HepG2 (cell line): Measurements from ENCODE around the gene GYS1. TPM values are rescaled to one million over a fixed set of nuclear protein-coding genes. Genes with fewer than 3 reads are reported as not detected.

Experiments used
- ATAC-seq: fragments of 200-7000 bp; cut with Tn5 transposase; 3 replicates; pipeline ENCODE4 v1.9.1; 2020; ENCODE audit warnings: mild to moderate bottlenecking, moderate library complexity
- BruUV-seq: library from RNA; stranded (reverse); fragments of 400-500 nt; replicated peaks from 2 replicates; lab custom pipeline; 2021; lab: Mats Ljungman, UMichigan
- CTCF ChIA-PET: fragments of 300-600 bp; formaldehyde crosslinking; extraction: SDS; loops from one replicate; lab custom pipeline; 2021; ENCODE audit warnings: low total read pairs, inconsistent platforms, low intra/inter-chr PET ratio; lab: Yijun Ruan, JAX
- POLR2A ChIA-PET: fragments of 350-600 bp; sonication (Branson Sonifier 250); formaldehyde crosslinking; loops from one replicate; lab custom pipeline; 2020; ENCODE audit warnings: antibody characterized with exemption, inconsistent platforms; lab: Yijun Ruan, JAX
- DNase-seq: peaks from one replicate; pipeline ENCODE4 v3.0.0-alpha.2; 2015; ENCODE audit warnings: low spot score
- FAIRE-seq: peaks from 3 replicates; lab custom pipeline; 2011; peaks lifted over from hg19 to GRCh38; lab: Jason Lieb, UNC
- H2AFZ ChIP-seq: one replicate; pipeline ENCODE4 v1.6.1; 2011; ENCODE audit warnings: low read length, inconsistent platforms
- H3K27ac ChIP-seq: fragments of 300-600 bp; 3 replicates; pipeline ENCODE4 v1.8.0; 2011; ENCODE audit warnings: mixed run types, mild to moderate bottlenecking, mixed read lengths, low read length, inconsistent platforms; ENCODE audit not compliant: insufficient read depth; ENCODE audit errors: extremely low read length
- H3K27me3 ChIP-seq, 2 experiments: fragments of 200-600 bp in 1 of 2; 2 replicates in 1 of 2; 3 replicates in 1 of 2; pipeline versions ENCODE4 v1.6.0 to v1.8.0; 2011; ENCODE audit warnings: low read length in 2 of 2, mild to moderate bottlenecking in 2 of 2, moderate library complexity in 2 of 2, inconsistent platforms in 1 of 2; ENCODE audit not compliant: insufficient read depth in 2 of 2, control insufficient read depth in 1 of 2
- H3K36me3 ChIP-seq, 2 experiments: fragments of 200-600 bp in 1 of 2; replicated peaks in 1 of 2; 2 replicates in 1 of 2; 3 replicates in 1 of 2; pipeline versions ENCODE4 v1.5.1 to v1.8.0; 2011; ENCODE audit warnings: low read length in 2 of 2, inconsistent platforms in 1 of 2; ENCODE audit not compliant: insufficient read depth in 2 of 2, control insufficient read depth in 1 of 2
- H3K4me1 ChIP-seq: 2 replicates; pipeline ENCODE4 v1.5.1; 2012; ENCODE audit warnings: low read length, inconsistent platforms; ENCODE audit not compliant: insufficient read depth
- H3K4me2 ChIP-seq: 2 replicates; pipeline ENCODE4 v1.6.0; 2011; ENCODE audit warnings: low read depth, low read length, inconsistent platforms
- H3K4me3 ChIP-seq, 3 experiments: fragments of 200-600 bp in 1 of 3; sonication (generic), shearing (Covaris generic) in 1 of 3; replicated peaks in 1 of 3; 2 replicates each; pipeline ENCODE4 v1.5.1; 2011 to 2016; ENCODE audit warnings: low read length in 3 of 3, inconsistent platforms in 2 of 3, low read depth in 2 of 3, mild to moderate bottlenecking in 2 of 3, control low read depth in 1 of 3, mixed read lengths in 1 of 3; ENCODE audit not compliant: insufficient read depth in 1 of 3
- H3K79me2 ChIP-seq: one replicate; pipeline ENCODE4 v1.6.1; 2011; ENCODE audit warnings: low read length, inconsistent platforms; ENCODE audit not compliant: insufficient read depth
- H3K9ac ChIP-seq: 2 replicates; pipeline ENCODE4 v1.6.0; 2011; ENCODE audit warnings: mild to moderate bottlenecking, low read depth, low read length, inconsistent platforms; ENCODE audit not compliant: insufficient read depth
- H3K9me3 ChIP-seq: 2 replicates; pipeline ENCODE4 v1.5.1; 2012; ENCODE audit warnings: mild to moderate bottlenecking, low read length
- H4K20me1 ChIP-seq: 2 replicates; pipeline ENCODE4 v1.6.0; 2011; ENCODE audit warnings: inconsistent platforms, mild to moderate bottlenecking, low read length, moderate library complexity; ENCODE audit not compliant: insufficient read depth
- BRD4 ChIP-seq: sonication (generic); formaldehyde crosslinking; IDR thresholded peaks from 2 replicates; pipeline ENCODE4 v1.4.0; 2020; ENCODE audit warnings: missing genetic modification reagents
- MED13 ChIP-seq: sonication (generic); formaldehyde crosslinking; IDR thresholded peaks from 2 replicates; pipeline ENCODE4 v1.5.0; 2020; ENCODE audit warnings: missing genetic modification reagents
- REXO4 ChIP-seq: sonication (generic); formaldehyde crosslinking; IDR thresholded peaks from 2 replicates; pipeline ENCODE4 v1.8.0; 2022; ENCODE audit warnings: missing genetic modification reagents, mild to moderate bottlenecking, borderline replicate concordance
- TEAD3 ChIP-seq: optimal IDR thresholded peaks from 2 replicates; pipeline ENCODE3; 2016; ENCODE audit warnings: borderline replicate concordance
- ZNF124 ChIP-seq: sonication (generic); formaldehyde crosslinking; IDR thresholded peaks from 2 replicates; pipeline ENCODE4 v1.4.0; 2020; ENCODE audit warnings: missing genetic modification reagents
- ZNF468 ChIP-seq: sonication (generic); formaldehyde crosslinking; IDR thresholded peaks from 2 replicates; pipeline ENCODE4 v1.8.0; 2022; ENCODE audit warnings: mild to moderate bottlenecking, moderate library complexity, missing genetic modification reagents
- ZNF749 ChIP-seq: sonication (generic); formaldehyde crosslinking; IDR thresholded peaks from 2 replicates; pipeline ENCODE4 v1.8.0; 2022; ENCODE audit warnings: mild to moderate bottlenecking, missing genetic modification reagents, moderate library complexity, borderline replicate concordance
- ZNF879 ChIP-seq: sonication (generic); formaldehyde crosslinking; IDR thresholded peaks from 2 replicates; pipeline ENCODE4 v1.8.1; 2023; ENCODE audit warnings: missing genetic modification reagents
- WGBS: methylation state at CpG from one replicate; pipeline ENCODE4 v1.1.6; 2017; ENCODE audit warnings: low lambda C conversion rate; 5-methylcytosine and 5-hydroxymethylcytosine counted together
- in situ Hi-C: cut with HindIII; loops from 2 replicates; pipeline ENCODE4 v1.10.0; 2017; ENCODE audit warnings: low pct_unique_long_range_greater_than_20kb; ENCODE audit not compliant: extremely low pct_ligation_motif_present
- intact Hi-C: fragments of 100-400 bp; cut with micrococcal nuclease; formaldehyde crosslinking; loops from one replicate; pipeline ENCODE4 v1.10.0; 2022; ENCODE audit not compliant: unreplicated experiment
- polyA plus RNA-seq, 8 experiments: library from polyadenylated mRNA; depleted of rRNA in 3 of 8; stranded (reverse) in 7 of 8; unstranded in 1 of 8; fragments of >200 nt; fragmentation: Illumina TruSeq in 4 of 8; extraction: Trizol in 4 of 8; gene quantifications; 2 replicates each; pipeline versions ENCODE4 v1.2.1 to v1.2.3, GENCODE V29; 2011 to 2016; ENCODE audit warnings: low read depth in 4 of 8, missing spikeins in 1 of 8, mixed read lengths in 1 of 8; ENCODE audit not compliant: insufficient read depth in 1 of 8
- total RNA-seq, 5 experiments: library from RNA; depleted of rRNA; stranded (reverse); fragments of >200 nt; fragmentation: Illumina TruSeq; extraction: Trizol; gene quantifications; 2 replicates each; pipeline ENCODE4 v1.2.3, GENCODE V29; 2016; ENCODE audit warnings: low read depth in 1 of 5
- TF ChIP-seq, protein P1 (sequence below): sonication (generic); formaldehyde crosslinking; IDR thresholded peaks from 2 replicates; pipeline ENCODE4 v1.8.0; 2022; ENCODE audit warnings: missing genetic modification reagents, mild to moderate bottlenecking, borderline replicate concordance
- TF ChIP-seq, protein P2 (sequence below): sonication (generic); formaldehyde crosslinking; IDR thresholded peaks from 2 replicates; pipeline ENCODE4 v1.4.0; 2020; ENCODE audit warnings: low read depth, mild to moderate bottlenecking, missing genetic modification reagents
- TF ChIP-seq, protein P3 (sequence below): sonication (generic); formaldehyde crosslinking; IDR thresholded peaks from 2 replicates; pipeline ENCODE4 v1.8.1; 2023; ENCODE audit warnings: missing genetic modification reagents, inconsistent platforms, borderline replicate concordance
- TF ChIP-seq, protein P4 (sequence below): sonication (generic); formaldehyde crosslinking; IDR thresholded peaks from 2 replicates; pipeline ENCODE4 v1.8.0; 2022; ENCODE audit warnings: mild to moderate bottlenecking, missing genetic modification reagents
- TF ChIP-seq, protein P5 (sequence below), 2 experiments: sonication (generic) in 1 of 2; formaldehyde crosslinking in 1 of 2; IDR thresholded peaks; 2 replicates each; pipeline versions ENCODE4 v1.4.0 to v1.6.1; 2018 to 2020; ENCODE audit warnings: missing genetic modification reagents in 2 of 2, borderline replicate concordance in 1 of 2, low read depth in 1 of 2, mild to moderate bottlenecking in 1 of 2, missing biosample characterization in 1 of 2
- TF ChIP-seq, protein P6 (sequence below): sonication (generic); formaldehyde crosslinking; IDR thresholded peaks from 2 replicates; pipeline ENCODE4 v1.8.0; 2022; ENCODE audit warnings: mild to moderate bottlenecking, missing genetic modification reagents; ENCODE audit not compliant: insufficient replicate concordance

GYS1 gene
- total and polyA plus RNA-seq, 2 of the 13 experiments (the other 11 are each of a cell fraction or from before 2014, with no cell fraction given), result 18.4 to 42.1 TPM

DNA sequence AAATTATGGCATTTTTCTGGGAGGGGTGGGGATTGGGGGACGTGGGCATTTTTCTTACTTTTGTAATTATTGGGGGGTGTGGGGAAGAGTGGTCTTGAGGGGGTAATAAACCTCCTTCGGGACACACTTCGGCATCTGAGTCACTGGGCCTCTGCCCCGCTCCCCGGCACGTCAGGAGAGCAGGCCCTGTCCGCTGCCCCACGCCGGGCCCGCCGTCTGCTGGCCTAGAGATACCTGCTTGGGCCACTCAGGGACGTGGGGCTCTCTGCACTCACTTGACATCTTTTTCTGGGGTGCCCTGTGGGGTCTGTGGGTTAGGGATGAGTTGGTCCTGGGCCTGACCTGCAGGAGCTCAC is 31.5 kb downstream of the GYS1 start:
- Histone ChIP-seq H3K4me3 (peak overlapping the region; percentile 63 to 80 (median 80); a peak in 5 of 6 replicates), H3K4me2 (peak overlapping the region; percentile 97), H3K27me3 (no peaks in the 10 kb centered on the region; a peak in 1 of 5 replicates), H3K4me1 (peaks cover 66% of the 10 kb centered on the region), H4K20me1 (peaks cover 15% of the 10 kb centered on the region), H3K9me3 (no peaks in the 10 kb centered on the region), H3K79me2 (peaks cover 26% of the 10 kb centered on the region), H3K9ac (peak overlapping the region; percentile 98), H3K36me3 (peaks cover 3 to 11% of the 10 kb centered on the region in 2 experiments), H3K27ac (peak overlapping the region; percentile 100), H2AFZ (no peak overlapping the region)
- DNase-seq (no peak), FAIRE-seq (no peak), ATAC-seq (peak; percentile 0; the same call in 1 of the 3 replicates)
- TSS peak; percentile 54 for BruUV-seq
- intact Hi-C loops, result loop anchor here (2.0 to 10.0 kb wide), 3 partner anchors 61 to 177 kb away; partner anchors contain the start of genes NUCB1 and PPP1R15A
- ChIA-PET POLR2A (interaction anchor here (0.6 to 2.8 kb wide), 16 partner anchors 9 to 369 kb away, joined by 3 to 35 read pairs (median 12); partner anchors contain the start of genes BAX, DHDH, GYS1 and NUCB1), CTCF (no interaction called here)
- in situ Hi-C loops, result loop anchor here (5.0 kb wide), 1 partner anchor 89 kb away; the partner anchor contains the start of gene PPP1R15A
- WGBS, result 13% methylated on average over 12 of the region's 12 CpGs
- TF ChIP-seq, protein P1, sequence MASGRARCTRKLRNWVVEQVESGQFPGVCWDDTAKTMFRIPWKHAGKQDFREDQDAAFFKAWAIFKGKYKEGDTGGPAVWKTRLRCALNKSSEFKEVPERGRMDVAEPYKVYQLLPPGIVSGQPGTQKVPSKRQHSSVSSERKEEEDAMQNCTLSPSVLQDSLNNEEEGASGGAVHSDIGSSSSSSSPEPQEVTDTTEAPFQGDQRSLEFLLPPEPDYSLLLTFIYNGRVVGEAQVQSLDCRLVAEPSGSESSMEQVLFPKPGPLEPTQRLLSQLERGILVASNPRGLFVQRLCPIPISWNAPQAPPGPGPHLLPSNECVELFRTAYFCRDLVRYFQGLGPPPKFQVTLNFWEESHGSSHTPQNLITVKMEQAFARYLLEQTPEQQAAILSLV, result no peak
- TF ChIP-seq, protein P2, sequence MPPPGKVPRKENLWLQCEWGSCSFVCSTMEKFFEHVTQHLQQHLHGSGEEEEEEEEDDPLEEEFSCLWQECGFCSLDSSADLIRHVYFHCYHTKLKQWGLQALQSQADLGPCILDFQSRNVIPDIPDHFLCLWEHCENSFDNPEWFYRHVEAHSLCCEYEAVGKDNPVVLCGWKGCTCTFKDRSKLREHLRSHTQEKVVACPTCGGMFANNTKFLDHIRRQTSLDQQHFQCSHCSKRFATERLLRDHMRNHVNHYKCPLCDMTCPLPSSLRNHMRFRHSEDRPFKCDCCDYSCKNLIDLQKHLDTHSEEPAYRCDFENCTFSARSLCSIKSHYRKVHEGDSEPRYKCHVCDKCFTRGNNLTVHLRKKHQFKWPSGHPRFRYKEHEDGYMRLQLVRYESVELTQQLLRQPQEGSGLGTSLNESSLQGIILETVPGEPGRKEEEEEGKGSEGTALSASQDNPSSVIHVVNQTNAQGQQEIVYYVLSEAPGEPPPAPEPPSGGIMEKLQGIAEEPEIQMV (CRISPR knock-in tag), result 0 out of 2 replicates have a peak, but pooled peaks have one; percentile 17
- no peak for TF ChIP-seq MED13 (CRISPR knock-in tag)
- 0 out of 2 replicates have a peak, but pooled peaks have one; percentile 3 for TF ChIP-seq BRD4 (CRISPR knock-in tag)
- no peak for TF ChIP-seq ZNF749
- no peak for TF ChIP-seq ZNF124
- no peak for TF ChIP-seq REXO4 (CRISPR knock-in tag)
- TF ChIP-seq, protein P3, sequence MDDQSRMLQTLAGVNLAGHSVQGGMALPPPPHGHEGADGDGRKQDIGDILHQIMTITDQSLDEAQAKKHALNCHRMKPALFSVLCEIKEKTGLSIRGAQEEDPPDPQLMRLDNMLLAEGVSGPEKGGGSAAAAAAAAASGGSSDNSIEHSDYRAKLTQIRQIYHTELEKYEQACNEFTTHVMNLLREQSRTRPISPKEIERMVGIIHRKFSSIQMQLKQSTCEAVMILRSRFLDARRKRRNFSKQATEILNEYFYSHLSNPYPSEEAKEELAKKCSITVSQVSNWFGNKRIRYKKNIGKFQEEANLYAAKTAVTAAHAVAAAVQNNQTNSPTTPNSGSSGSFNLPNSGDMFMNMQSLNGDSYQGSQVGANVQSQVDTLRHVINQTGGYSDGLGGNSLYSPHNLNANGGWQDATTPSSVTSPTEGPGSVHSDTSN, result no peak
- TF ChIP-seq TEAD3 (CRISPR knock-in tag), result no peak
- TF ChIP-seq, protein P4, sequence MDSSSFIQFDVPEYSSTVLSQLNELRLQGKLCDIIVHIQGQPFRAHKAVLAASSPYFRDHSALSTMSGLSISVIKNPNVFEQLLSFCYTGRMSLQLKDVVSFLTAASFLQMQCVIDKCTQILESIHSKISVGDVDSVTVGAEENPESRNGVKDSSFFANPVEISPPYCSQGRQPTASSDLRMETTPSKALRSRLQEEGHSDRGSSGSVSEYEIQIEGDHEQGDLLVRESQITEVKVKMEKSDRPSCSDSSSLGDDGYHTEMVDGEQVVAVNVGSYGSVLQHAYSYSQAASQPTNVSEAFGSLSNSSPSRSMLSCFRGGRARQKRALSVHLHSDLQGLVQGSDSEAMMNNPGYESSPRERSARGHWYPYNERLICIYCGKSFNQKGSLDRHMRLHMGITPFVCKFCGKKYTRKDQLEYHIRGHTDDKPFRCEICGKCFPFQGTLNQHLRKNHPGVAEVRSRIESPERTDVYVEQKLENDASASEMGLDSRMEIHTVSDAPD (CRISPR knock-in tag), result no peak
- TF ChIP-seq ZNF468, result no peak
- TF ChIP-seq ZNF879 (CRISPR knock-in tag), result 0 out of 2 replicates have a peak, but pooled peaks have one; percentile 53
- TF ChIP-seq, protein P5, sequence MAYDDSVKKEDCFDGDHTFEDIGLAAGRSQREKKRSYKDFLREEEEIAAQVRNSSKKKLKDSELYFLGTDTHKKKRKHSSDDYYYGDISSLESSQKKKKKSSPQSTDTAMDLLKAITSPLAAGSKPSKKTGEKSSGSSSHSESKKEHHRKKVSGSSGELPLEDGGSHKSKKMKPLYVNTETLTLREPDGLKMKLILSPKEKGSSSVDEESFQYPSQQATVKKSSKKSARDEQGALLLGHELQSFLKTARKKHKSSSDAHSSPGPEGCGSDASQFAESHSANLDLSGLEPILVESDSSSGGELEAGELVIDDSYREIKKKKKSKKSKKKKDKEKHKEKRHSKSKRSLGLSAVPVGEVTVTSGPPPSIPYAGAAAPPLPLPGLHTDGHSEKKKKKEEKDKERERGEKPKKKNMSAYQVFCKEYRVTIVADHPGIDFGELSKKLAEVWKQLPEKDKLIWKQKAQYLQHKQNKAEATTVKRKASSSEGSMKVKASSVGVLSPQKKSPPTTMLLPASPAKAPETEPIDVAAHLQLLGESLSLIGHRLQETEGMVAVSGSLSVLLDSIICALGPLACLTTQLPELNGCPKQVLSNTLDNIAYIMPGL (CRISPR knock-in tag; IDR thresholded peaks at IDR 0.05; ENCODE audit: borderline replicate concordance in 1 of 2, low read depth in 1 of 2), result no peak
- TF ChIP-seq, protein P6, sequence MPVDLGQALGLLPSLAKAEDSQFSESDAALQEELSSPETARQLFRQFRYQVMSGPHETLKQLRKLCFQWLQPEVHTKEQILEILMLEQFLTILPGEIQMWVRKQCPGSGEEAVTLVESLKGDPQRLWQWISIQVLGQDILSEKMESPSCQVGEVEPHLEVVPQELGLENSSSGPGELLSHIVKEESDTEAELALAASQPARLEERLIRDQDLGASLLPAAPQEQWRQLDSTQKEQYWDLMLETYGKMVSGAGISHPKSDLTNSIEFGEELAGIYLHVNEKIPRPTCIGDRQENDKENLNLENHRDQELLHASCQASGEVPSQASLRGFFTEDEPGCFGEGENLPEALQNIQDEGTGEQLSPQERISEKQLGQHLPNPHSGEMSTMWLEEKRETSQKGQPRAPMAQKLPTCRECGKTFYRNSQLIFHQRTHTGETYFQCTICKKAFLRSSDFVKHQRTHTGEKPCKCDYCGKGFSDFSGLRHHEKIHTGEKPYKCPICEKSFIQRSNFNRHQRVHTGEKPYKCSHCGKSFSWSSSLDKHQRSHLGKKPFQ, result peak; percentile 76
